Measurements from ENCODE around the gene SMIM15. TPM values are rescaled to one million over a fixed set of nuclear protein-coding genes. Genes with fewer than 3 reads are reported as not detected.

SMIM15 gene
- total and polyA plus RNA-seq, 2 of the 13 experiments (the other 11 are each of a cell fraction or from before 2014, with no cell fraction given), result 12.7 to 58.2 TPM

- no peak for TF ChIP-seq ZNF556 (CRISPR knock-in tag; IDR thresholded peaks at IDR 0.05; ENCODE audit: borderline replicate concordance)
- no peak for TF ChIP-seq ZNF136 (CRISPR knock-in tag; IDR thresholded peaks at IDR 0.05; ENCODE audit: low read depth)
These were observed 6.7 kb upstream of the SMIM15 start (continued) for GRCh38 chr5:61168951-61169350.

DNA sequence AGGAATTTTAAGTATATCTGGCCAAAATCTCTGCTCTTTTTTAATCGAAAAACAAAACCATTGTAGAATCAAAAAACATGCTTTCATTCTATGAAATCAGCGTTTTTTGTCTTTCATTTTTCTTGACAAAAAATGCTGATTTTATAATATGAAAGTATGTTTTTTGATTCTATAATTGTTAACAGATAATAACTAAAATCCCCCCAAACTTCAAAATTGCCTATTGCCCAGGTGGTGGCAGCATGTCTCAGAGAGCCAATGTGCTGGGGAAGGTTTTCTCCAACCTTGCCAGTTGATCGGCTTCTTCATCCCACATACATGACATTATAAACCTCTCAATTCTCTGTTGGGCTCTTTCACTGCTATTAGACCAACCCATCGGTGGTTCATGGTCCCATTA lies 5.1 kb upstream of the SMIM15 start:
- WGBS (ENCODE audit: low lambda C conversion rate), result 65% methylated on average over 4 of the region's 4 CpGs
- DNase-seq (ENCODE audit: low spot score) (no peak), ATAC-seq (no peak), FAIRE-seq (no peak)
- H4K20me1 ChIP-seq (ENCODE audit: insufficient read depth, low read length), result no peaks in the 10 kb centered on the region
- peaks cover 5% of the 10 kb centered on the region for H3K79me2 ChIP-seq (ENCODE audit: insufficient read depth, low read length)
- no peak overlapping the region for H2AFZ ChIP-seq (ENCODE audit: low read length)
- in situ Hi-C loops (cut with HindIII; ENCODE audit: extremely low pct_ligation_motif_present, low pct_unique_long_range_greater_than_20kb), result no loop called here
- H3K4me1 ChIP-seq (ENCODE audit: insufficient read depth, low read length), result peaks cover 14% of the 10 kb centered on the region
- intact Hi-C loops (cut with micrococcal nuclease; ENCODE audit: unreplicated experiment), result loop anchor here (10.0 kb wide), 2 partner anchors 213 to 487 kb away; no protein-coding TSS in a partner anchor
- BruUV-seq (replicated peaks), result no TSS peak
- POLR2A ChIA-PET, result no interaction called here
- no peak overlapping the region for H3K9ac ChIP-seq (ENCODE audit: insufficient read depth, low read depth, low read length)
- no peak overlapping the region for H3K4me2 ChIP-seq (ENCODE audit: low read depth, low read length)
- H3K4me3 ChIP-seq (replicated peaks in 1 of 3; ENCODE audit: insufficient read depth in 1 of 3, low read depth in 2 of 3, low read length in 3 of 3), result no peak overlapping the region
- H3K27ac ChIP-seq (ENCODE audit: extremely low read length, insufficient read depth, low read length), result no peak overlapping the region
- CTCF ChIA-PET (ENCODE audit: low intra/inter-chr PET ratio, low total read pairs), result no interaction called here
- H3K9me3 ChIP-seq (ENCODE audit: low read length), result no peaks in the 10 kb centered on the region
- no peaks in the 10 kb centered on the region for H3K36me3 ChIP-seq (replicated peaks in 1 of 2; ENCODE audit: control insufficient read depth in 1 of 2, insufficient read depth in 2 of 2, low read length in 2 of 2)
- no peaks in the 10 kb centered on the region for H3K27me3 ChIP-seq (ENCODE audit: control insufficient read depth in 1 of 2, insufficient read depth in 2 of 2, low read length in 2 of 2)
- TF ChIP-seq ZNF598 (CRISPR knock-in tag; IDR thresholded peaks at IDR 0.05; ENCODE audit: borderline replicate concordance) (no peak), ZNF629 (CRISPR knock-in tag; conservative IDR thresholded peaks at IDR 0.05) (no peak), NKX3-1 (CRISPR knock-in tag; IDR thresholded peaks at IDR 0.05) (no peak), PBX3 (CRISPR knock-in tag; IDR thresholded peaks at IDR 0.05; ENCODE audit: borderline replicate concordance) (no peak), ZNF563 (CRISPR knock-in tag; IDR thresholded peaks at IDR 0.05) (no peak), ZNF562 (CRISPR knock-in tag; IDR thresholded peaks at IDR 0.05; ENCODE audit: borderline replicate concordance) (no peak), REST (IDR thresholded peaks at IDR 0.05; ENCODE audit: borderline replicate concordance in 1 of 2, low read depth in 1 of 2, low read length in 2 of 2) (no peak), ZNF737 (CRISPR knock-in tag; IDR thresholded peaks at IDR 0.05; ENCODE audit: borderline replicate concordance) (no peak), STAG1 (CRISPR knock-in tag; IDR thresholded peaks at IDR 0.05) (peak; percentile 57), ZNF101 (CRISPR knock-in tag; IDR thresholded peaks at IDR 0.05; ENCODE audit: borderline replicate concordance, low read depth) (no peak), ZNF3 (CRISPR knock-in tag; IDR thresholded peaks at IDR 0.05) (0 out of 2 replicates have a peak, but pooled peaks have one; percentile 37)
- TF ChIP-seq, protein P1, sequence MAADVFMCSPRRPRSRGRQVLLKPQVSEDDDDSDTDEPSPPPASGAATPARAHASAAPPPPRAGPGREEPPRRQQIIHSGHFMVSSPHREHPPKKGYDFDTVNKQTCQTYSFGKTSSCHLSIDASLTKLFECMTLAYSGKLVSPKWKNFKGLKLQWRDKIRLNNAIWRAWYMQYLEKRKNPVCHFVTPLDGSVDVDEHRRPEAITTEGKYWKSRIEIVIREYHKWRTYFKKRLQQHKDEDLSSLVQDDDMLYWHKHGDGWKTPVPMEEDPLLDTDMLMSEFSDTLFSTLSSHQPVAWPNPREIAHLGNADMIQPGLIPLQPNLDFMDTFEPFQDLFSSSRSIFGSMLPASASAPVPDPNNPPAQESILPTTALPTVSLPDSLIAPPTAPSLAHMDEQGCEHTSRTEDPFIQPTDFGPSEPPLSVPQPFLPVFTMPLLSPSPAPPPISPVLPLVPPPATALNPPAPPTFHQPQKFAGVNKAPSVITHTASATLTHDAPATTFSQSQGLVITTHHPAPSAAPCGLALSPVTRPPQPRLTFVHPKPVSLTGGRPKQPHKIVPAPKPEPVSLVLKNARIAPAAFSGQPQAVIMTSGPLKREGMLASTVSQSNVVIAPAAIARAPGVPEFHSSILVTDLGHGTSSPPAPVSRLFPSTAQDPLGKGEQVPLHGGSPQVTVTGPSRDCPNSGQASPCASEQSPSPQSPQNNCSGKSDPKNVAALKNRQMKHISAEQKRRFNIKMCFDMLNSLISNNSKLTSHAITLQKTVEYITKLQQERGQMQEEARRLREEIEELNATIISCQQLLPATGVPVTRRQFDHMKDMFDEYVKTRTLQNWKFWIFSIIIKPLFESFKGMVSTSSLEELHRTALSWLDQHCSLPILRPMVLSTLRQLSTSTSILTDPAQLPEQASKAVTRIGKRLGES (CRISPR knock-in tag; IDR thresholded peaks at IDR 0.05; ENCODE audit: borderline replicate concordance), result no peak
- TF ChIP-seq, protein P2, sequence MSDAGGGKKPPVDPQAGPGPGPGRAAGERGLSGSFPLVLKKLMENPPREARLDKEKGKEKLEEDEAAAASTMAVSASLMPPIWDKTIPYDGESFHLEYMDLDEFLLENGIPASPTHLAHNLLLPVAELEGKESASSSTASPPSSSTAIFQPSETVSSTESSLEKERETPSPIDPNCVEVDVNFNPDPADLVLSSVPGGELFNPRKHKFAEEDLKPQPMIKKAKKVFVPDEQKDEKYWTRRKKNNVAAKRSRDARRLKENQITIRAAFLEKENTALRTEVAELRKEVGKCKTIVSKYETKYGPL (CRISPR knock-in tag; IDR thresholded peaks at IDR 0.05), result no peak
